SK-N-SH (cell line): ENCODE data around the gene ATP6V1C2.

Experiments used
- CTCF ChIP-seq: fragments of 200-600 bp; sonication (generic); IDR thresholded peaks from 2 replicates; pipeline ENCODE4 v1.6.1; 2017; ENCODE audit warnings: antibody characterized with exemption, mild to moderate bottlenecking, moderate library complexity
- EP300 ChIP-seq, 2 experiments: IDR thresholded peaks; 2 replicates each; pipeline versions ENCODE4 v1.4.0 to v1.6.1; 2012; ENCODE audit warnings: borderline replicate concordance in 1 of 2, low read depth in 1 of 2, low read length in 1 of 2
- EZH2phosphoT487 ChIP-seq: fragments of 200-600 bp; sonication (generic); IDR thresholded peaks from 2 replicates; pipeline ENCODE4 v1.6.1; 2017; ENCODE audit warnings: low read depth, mixed run types, mild to moderate bottlenecking, antibody characterized with exemption, moderate library complexity, borderline replicate concordance
- IRF3 ChIP-seq: fragments of 150-350 bp; IDR thresholded peaks from 2 replicates; pipeline ENCODE4 v1.6.1; 2016; ENCODE audit warnings: mild to moderate bottlenecking, low read depth, low read length
- POLR2AphosphoS5 ChIP-seq: IDR thresholded peaks from 2 replicates; pipeline ENCODE4 v1.6.1; 2012; ENCODE audit warnings: low read depth, low read length
- RFX5 ChIP-seq: IDR thresholded peaks from 2 replicates; pipeline ENCODE4 v1.6.1; 2012; ENCODE audit warnings: mild to moderate bottlenecking, improper control_type of control experiment, low read length
- TAF1 ChIP-seq: IDR thresholded peaks from 2 replicates; pipeline ENCODE4 v1.6.1; 2012; ENCODE audit warnings: low read depth, mild to moderate bottlenecking, low read length, moderate library complexity, borderline replicate concordance
- TCF12 ChIP-seq: IDR thresholded peaks from 2 replicates; pipeline ENCODE4 v1.4.0; 2012
- TEAD4 ChIP-seq: IDR thresholded peaks from 2 replicates; pipeline ENCODE4 v1.4.0; 2012; ENCODE audit warnings: mild to moderate bottlenecking, borderline replicate concordance; ENCODE audit not compliant: insufficient read depth
- YY1 ChIP-seq: IDR thresholded peaks from 2 replicates; pipeline ENCODE4 v1.4.0; 2012; ENCODE audit warnings: low read depth, mild to moderate bottlenecking

GRCh38 chr2:10820978-10821695 is 99.7 kb downstream of the ATP6V1C2 start:
- TF ChIP-seq YY1 (no peak), TAF1 (no peak), CTCF (no peak), TEAD4 (no peak), IRF3 (no peak), RFX5 (no peak), TCF12 (no peak), POLR2AphosphoS5 (no peak), EZH2phosphoT487 (no peak), EP300 (IDR thresholded peaks at IDR 0.05; ENCODE audit: borderline replicate concordance in 1 of 2, low read depth in 1 of 2, low read length in 1 of 2) (no peak)
